GM21576 (cell line): Measurements from ENCODE around the gene SREBF2.

Experiments used
- ATAC-seq: cut with Tn5 transposase; IDR thresholded peaks from one replicate; pipeline ENCODE4 v1.9.1; 2021; ENCODE audit warnings: mild to moderate bottlenecking, moderate library complexity; ENCODE audit not compliant: unreplicated experiment

Gene SREBF2

DNA sequence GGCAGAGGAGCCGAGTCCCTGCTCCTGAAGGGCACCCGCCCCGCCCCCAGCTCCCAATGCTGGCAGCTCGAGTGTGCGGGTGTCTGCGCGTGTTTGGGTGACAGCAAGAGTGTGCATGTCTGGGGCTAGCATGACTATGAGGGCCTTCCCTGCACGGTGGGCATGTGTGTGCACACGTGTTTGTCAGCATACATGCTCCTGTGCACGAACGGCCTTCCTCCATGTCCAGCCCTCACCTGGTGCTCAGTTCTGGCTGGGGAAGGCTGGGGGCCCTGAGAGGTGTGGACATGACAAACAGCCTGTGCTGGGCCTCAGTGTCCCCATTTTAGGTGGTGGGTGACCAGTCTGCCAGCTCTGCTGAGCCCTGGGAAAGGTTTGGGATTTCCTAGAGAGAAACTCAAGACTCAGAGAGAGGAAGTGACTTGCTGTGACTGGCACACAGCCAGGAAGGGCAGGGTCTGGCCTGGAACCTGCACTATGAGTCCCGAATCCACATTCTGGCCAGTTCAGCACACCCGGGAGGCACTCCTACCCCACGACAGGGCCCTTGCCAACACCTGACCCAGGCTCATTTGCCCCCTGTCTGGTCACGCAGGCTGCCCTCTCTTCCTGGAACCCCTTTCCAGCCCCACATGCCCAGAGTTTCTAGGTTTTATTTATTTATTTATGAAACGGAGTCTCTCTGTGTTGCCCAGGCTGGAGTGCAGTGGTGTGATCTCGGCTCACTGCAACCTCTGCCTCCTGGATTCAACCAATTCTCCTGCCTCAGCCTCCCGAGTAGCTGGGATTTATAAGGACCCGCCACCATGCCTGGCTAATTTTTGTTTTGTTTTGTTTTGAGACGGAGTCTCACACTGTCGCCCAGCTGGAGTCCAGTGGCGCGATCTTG is 85.2 kb downstream of the SREBF2 start:
- no peak for ATAC-seq

DNA sequence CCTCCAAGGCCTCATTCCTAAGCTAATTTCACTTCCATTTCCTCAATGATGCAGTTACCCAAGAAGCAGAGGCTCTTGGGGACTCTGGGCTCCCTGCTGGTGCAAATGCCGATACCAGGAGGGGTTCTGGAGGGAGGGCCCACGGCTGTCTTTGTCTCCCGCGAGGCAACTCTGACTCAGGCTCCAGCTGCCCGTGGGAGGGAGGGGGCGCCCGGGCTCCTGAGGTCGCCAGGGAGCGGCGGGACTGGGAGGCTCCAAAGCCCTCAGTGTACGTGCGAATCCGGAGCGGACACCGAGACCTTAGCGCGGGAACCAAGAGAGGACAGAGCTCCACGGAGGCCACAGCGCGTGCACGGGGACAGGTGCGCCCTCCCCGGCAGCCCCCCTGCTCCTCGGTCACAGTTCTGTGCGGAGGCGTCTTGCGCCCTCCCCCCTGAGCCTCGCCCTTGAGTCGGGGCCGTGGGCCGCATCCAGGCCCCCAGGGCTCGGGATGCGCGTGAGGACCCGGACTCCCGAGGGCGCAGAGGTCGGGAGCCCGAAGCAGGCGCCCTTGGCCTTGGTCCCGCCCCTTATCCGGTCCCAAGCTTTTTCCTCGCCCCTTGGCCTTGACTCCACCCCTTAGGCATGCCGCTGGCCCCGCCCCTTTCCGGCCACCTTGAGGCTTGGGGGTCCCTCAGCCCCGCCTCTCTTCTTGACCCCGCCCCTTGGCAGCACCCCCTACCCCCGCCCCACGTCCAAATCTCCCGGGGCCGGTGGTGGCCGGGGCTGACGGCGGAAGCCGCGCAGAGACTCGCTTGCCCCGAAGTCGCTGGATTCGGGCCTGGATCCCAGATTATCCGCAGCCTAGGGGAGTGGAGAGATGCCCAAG is 86.7 kb downstream of the SREBF2 start:
- peak; percentile 32 for ATAC-seq

DNA sequence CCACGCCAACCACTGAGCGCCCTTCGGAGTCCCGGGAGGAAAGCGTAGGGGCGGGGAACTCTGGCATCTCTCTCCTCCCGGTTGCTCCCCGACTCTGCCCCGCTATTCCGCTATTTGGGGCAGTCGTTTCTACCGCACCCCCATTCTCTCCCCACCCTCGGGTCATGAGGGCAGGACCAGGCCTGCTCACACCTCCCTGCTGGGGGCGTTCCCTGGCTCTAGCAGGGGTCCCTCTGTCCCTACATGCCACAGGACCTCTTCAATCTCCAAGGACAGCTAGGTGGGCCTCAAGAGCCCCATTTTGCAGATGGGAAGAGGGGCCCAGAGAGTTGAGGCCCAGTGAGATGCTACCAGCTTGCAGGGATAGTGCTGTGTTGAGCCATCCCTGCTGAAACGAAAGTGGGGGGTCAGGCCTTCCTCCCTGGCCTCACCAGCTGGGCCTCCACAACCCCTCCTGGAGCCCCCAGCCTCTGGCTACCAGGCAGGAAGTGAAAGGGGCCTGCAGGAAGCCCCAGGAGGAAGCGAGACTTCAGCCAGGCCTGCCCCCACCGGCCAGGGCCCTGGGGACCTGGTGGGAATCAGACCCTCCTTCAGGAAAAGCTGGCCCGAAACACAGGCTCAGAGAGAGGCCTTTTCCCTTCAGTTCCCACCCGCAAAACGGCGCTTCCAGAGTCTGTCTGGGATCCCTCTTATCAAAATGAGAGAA is 87.5 kb downstream of the SREBF2 start:
- peak; percentile 23 for ATAC-seq

DNA sequence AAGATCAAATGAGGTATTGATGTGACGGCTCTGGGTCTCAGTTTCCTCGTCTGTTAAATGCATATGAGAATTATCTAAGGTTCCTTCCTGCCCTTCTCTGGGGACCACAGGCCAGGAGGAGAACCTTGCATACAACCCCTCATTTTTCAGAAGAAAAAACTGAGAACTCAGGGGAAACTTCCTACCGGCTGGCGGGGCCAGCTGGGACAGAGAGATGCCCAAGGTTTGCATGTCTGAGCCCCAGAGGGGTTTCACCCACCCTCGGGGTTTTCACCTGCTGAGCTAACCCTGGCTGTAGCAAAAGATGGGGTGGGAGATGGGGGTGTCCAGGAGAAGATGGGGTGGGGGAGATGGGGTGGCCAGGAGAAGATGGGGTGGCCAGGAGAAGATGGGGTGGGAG is 89.4 kb downstream of the SREBF2 start:
- no peak for ATAC-seq

DNA sequence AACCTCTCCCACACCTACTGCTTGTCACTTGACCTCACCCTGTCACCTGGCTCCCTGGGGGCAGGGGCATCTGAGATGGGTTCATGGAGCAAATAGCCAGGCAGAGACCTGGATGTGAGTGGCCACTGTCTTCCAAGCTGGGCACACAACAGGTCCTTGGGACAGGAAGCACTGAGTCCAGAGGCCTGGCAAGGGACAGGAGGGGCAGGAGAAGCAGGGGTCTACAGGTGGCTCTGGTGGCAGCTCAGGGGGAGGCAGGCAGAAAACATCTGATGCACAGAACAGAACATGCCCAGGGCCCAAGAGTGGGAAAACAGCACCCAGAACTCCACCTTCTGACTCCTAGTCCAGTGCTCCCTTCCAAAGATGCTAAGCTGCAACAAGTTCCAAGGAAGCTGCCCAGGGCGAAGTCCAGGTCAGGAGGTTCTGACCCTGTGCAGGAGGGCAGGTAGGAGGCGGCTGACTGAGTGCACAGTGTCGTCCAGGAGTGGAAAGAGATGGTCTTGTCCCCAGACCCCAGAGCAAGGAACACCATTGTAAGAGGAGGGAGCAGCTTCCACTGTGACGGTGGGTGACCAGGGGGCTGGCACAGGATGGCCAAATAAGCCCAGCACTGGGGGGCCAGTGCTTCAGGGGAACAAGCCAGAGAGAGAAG is 90.2 kb downstream of the SREBF2 start:
- ATAC-seq: no peak

DNA sequence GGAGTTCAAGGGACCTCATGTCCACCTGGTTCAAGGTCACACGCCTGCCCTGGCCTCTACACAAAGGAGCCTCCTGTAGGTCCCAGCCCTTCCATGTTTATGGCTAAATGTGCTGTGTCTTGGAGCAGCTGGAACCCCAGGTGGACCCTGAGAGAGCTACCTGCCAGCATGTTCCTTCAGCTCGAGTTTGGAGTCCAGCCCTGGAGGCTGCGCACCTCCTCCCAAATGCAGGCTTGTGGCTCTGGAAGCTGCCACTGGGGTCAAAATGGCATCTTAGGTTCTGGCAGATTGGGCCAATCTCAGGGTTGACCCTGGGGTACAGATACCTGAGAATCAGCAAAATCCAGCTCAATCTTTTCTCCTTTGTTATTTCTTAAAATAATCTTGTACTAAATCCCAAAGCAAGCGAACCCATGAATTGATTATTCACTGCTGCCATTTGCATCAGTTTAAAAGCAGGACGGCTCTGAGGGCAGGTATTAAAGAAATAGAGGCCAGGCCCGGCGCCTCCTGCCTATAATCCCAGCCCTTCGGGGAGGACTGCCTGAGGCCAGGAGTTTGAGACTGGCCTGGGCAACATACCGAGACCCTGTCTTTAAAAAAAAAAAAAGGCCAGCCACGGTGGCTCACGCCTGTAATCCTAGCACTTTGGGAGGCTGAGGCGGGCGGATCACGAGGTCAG is 90.8 kb downstream of the SREBF2 start:
- no peak for ATAC-seq

DNA sequence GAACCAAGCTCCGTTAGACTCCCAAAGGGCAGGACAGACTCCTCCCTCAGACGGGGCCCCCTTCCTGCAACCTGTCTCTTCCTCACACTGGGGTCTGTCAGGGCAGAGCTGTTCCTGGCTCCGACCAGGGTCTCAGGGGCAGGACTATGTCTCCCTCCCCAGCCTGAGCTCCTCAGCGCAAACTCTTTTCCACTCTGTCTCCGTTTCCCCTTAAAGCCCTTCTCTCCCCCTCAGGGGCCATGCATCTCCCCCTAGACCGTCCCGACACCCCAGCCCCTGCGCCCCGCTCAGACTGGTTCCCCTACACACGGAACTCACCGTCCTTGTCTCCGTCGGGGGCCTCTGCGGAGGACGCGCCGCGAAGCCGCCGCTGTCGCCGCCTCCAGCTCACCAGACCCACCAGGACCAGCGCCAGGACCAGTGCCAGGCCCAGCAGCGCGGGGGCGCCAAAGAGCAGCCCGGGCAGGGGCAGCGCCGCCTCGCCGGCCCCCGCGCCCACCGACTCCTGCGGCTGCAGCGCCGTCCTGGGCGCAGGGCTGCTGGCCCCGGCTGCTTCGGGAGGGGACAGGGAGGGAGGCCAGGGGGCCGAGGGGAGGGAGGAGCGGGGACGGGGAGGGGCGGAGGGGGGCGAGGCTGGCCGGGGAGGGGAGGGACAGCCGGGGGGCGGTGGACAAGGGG is 93.0 kb downstream of the SREBF2 start:
- peak; percentile 41 for ATAC-seq

DNA sequence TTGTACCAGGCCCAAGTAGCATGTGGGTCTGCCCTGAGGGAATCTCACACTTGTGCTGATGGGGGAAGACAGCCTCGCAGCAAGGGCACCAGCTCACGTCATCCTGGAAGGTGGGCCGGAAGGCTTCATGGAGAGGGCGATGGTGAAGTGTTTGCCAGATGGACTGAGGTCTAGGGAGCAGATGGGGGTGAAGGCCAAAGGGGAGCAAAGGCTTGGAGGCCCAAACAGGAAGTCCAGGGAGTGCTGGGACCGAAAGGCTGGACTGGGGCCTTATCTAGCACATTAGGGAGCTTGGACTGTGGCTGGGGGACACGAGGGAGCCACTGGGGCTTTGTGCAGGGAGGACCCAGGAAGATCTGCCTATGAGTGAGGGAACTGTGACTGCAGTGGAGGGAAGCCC is 94.9 kb downstream of the SREBF2 start:
- ATAC-seq: no peak

DNA sequence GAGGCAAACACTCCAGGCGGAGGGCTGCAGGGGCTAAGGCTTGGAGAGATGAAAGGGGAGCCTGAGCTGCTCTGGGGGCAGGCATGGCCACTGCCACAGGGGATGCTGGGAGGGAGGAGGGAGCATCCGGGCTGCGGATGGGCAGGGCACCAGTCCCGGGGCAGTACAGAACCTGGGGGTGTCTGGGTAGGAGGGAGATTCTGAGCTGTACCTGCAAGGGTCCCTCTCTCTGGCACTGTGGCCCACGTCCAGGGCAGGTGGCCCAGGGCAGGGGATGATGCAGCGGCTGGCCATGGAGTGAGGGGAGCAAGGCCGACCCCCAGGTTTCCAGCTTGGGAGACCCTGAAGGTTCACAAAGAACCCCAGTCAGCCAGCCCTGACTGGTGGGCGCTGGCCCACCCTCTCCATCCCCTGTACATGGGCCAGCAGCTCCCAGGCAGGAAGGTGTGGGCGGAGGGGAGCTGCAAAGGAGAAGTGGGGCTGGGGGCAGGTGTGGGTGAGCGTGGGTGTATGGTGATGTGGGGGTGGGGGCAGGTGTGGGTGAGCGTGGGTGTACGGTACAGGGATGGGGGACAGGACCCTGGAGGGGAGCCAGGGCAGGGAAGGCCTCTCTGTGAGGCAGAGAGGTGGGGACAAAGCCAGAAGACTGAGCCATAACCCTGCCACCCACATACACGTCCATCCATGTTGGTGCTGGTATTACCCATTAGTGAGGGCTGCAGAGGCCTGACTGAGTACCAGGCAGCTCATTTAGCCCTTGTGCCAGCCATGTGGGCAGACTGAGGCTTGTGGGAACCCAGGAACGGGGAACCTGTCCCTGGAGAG is 95.9 kb downstream of the SREBF2 start:
- no peak for ATAC-seq

DNA sequence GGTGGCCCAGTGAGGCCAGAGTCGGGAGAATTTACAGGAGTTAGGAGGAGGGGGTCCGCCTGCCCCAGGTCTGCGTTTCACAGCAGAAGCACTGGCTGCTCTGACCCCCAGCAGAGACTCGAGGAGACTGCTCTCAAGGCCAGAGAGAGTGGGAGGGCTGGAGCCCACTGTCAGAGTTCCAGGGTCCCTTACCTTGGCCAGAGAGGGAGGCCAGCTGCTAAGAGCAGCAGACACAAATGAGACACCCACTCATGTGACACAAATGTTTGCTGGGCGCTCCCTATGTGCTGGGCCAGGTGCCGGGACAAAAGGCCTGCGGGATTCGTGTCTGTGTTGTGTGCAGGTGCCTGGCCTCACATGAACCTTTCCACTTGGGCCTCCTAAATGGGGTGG is 96.5 kb downstream of the SREBF2 start:
- ATAC-seq: no peak

DNA sequence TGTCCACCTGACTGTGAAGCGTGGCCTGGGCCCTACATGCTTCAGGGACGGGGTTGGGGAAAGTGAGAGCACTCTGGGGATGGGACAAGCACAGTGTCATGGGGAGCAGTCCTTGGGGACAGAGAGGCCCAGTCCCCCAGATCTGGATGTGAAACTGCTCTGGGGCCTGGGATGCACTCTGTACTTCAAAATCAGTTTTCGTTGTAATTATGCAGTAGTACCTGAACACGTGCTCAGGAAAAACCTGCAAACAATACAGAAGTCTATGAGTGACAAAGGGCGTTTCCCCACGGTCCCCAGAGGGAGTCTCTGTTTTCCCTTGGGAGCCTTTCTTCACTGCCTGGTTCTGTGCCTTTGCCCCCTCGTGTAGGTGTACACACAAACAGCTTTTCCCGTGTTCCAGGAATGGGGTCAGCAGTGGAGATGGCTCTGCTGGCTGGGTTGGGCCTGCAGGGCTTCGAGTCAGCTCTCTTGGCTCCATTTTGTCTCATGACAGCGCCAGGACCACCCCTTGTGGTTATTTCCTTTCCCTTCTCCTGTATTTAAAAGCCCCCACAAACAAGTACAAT is 98.9 kb downstream of the SREBF2 start:
- no peak for ATAC-seq

DNA sequence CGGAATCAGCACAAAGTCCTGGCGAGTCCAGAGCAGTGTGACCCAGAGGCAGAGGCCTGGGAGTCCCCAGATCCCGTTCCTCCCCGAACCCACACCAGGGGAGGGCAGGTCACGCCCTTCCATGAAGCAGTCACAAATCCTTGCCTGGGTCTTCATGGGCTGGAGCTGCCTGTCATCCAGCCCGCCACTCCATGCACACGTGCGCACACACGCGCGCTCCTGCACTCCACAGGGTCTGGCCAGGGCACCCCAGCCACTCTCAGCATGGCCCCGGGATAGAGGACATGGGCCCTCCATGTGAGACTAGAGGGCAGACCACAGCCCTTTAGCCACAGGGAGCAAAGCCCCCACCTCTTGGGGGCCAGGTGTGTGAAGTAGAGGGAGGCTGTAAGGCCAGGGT is 99.4 kb downstream of the SREBF2 start:
- ATAC-seq: no peak

DNA sequence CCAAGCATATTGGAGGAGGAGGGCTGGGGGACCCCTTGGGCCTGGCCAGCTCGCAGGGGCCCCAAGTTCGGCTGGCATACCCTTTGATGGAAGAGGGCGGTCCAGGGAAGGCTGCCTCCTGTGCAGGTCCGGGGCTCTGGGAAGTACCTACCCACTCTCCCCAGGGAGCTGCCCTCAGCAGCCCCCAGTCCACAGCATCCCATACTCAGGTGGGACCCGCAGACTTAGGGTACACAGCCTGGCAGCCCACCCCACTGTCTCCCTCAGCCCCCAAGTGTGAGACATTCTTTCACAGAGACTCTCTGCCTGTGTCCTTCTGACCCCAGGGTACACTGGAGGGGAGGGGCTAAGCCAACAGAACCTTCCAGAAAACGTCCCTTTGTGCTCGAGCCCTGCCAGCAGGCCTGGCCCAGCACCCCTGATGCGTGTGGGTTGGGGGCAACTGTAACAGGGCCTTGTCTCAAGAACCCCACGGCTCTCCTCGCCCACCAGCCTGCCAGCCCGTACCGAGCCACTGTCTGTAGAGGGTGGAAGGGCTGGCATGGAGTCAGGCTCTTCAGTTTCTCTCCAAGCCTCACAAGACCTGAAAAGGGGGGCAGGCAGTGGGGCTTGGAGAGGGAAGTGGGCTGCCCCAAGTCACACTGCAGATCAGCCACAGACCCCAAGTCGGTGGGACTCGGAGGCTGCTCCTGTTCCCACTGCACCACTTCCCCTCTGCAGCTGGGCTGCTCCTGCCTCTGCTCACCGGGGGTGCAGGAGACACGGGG is 100.7 kb downstream of the SREBF2 start:
- ATAC-seq: no peak

DNA sequence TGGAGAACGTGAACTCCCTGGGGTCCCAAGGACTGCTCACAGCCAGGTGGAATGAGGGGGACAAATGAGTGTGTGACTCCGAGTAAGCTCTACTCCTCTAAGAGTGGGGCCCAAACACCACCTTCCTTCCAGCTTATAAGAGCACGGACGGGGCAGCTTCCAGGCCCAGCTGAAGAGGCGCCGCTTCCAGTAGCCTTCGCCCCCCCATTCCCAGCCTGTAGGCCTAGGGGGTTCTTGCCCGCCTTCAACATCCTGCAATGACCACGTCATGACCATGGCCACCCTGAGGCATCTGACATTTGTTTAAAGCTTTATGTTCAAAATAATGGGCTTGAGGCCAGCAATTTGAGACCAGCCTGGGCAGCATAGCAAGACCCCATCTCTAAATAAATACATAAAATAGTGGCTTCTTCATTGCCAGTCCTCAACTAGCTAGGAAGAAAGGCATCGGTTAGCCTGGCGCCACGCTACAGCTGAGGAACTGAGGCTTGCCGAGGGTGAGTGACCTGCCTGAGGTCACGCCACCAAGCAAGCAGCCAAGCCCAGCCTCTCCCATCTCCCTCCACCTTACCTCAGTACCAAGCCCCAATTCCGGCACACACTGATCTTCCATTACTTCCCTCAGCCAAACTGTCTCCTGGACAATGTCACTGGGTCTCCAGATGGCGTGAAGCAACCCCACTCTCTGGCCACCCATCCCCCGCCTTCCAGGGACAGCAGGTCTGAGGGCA is 101.5 kb downstream of the SREBF2 start:
- no peak for ATAC-seq

DNA sequence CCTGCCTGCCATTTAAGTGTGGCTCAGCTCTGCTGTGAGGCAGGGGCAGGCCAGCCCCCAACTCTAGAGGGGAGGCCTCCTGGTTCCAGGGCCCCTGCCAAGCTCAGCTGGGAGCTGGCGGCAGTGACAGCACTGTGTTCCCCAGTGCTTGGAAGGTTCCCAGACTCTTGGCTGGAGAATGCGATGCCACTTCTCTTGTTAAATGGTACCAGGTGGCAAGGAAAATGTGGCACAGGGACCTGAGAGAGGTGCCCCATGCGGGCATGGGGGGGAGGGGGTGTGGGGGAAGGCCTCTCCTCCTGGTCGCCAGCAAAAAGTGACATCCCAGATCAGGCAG is 102.1 kb downstream of the SREBF2 start:
- ATAC-seq: no peak

DNA sequence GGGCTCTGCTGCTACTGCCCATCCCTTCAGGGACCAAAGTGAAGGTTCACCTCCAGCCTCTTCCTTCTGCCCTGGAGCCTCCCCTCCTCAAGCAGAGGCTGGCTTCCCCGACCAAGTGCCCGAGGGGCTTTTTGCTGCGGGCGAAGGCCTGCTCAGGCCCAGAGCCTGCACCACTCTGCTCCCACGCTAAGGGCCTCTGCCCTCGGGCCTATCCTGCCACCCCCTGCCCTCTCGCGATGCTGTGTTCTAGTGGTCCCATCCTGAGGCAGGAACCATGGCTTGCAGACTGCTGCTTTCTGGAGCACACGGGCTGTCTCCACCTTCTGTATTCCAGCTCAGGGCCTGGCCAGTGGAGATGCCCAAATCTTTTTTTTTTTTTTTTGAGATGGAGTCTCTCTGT is 102.6 kb downstream of the SREBF2 start:
- no peak for ATAC-seq

DNA sequence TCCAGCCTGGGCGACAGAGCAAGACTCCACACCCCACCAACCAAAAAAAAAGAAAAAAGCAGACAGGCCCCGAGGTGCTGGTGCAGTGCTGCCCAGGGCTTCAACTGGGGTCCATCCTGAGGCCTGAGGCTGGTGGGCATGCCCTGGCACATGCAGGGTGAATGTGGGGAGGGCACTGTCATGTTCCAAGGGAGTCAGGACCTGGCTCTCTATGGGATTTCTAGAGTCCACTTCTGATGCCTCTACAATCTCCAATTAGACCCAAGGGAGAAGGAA is 103.9 kb downstream of the SREBF2 start:
- ATAC-seq: no peak
